Measurements from ENCODE around the gene ZNF396.

GRCh38 chr18:35383136-35383535 lies 6.0 kb upstream of the ZNF396 start:
- TF ChIP-seq POLR2A (IDR thresholded peaks at IDR 0.05): no peak
- no peak for TF ChIP-seq CTCF (IDR thresholded peaks at IDR 0.05)
- no peak for TF ChIP-seq EP300 (IDR thresholded peaks at IDR 0.05)
